Psoas muscle (tissue), 8 donors: ENCODE results near the gene PTPN22. TPM values are rescaled to one million over a fixed set of nuclear protein-coding genes. Genes with fewer than 3 reads are reported as not detected.
"Not testable (repeated sequence)": the region's sequence is repeated elsewhere in the genome, so short reads cannot be mapped to it uniquely, and the experiment has no call there.

Experiments used
- ATAC-seq, 4 donors: fragments of 200-7000 bp; cut with Tn5 transposase; one replicate each; pipeline ENCODE4 v1.9.1; 2020; ENCODE audit warnings: moderate library complexity in 3 of 4, mild to moderate bottlenecking in 2 of 4
- DNase-seq, 2 donors: peaks; one replicate each; pipeline ENCODE4 v3.0.0-alpha.2; 2020
- H3K27ac ChIP-seq: fragments of 200-600 bp; one replicate; pipeline ENCODE4 v1.8.0; 2022
- H3K27me3 ChIP-seq, 3 donors: fragments of 200-600 bp in 1 of 3; one replicate each; pipeline versions ENCODE4 v1.6.1 to v1.8.0; 2013 to 2022; ENCODE audit warnings: low read length in 2 of 3, mild to moderate bottlenecking in 2 of 3, moderate library complexity in 1 of 3; ENCODE audit not compliant: insufficient read depth in 3 of 3
- H3K36me3 ChIP-seq, 2 donors: fragments of 200-600 bp in 1 of 2; one replicate each; pipeline versions ENCODE4 v1.6.1 to v1.8.0; 2013 to 2022; ENCODE audit warnings: low read depth in 1 of 2, mild to moderate bottlenecking in 1 of 2, moderate library complexity in 1 of 2; ENCODE audit not compliant: insufficient read depth in 1 of 2
- H3K4me1 ChIP-seq: fragments of 200-600 bp; one replicate; pipeline ENCODE4 v1.8.0; 2022
- H3K4me3 ChIP-seq: fragments of 200-600 bp; one replicate; pipeline ENCODE4 v1.8.0; 2022; ENCODE audit warnings: mild to moderate bottlenecking
- H3K9me3 ChIP-seq: fragments of 200-600 bp; one replicate; pipeline ENCODE4 v1.8.0; 2022
- WGBS, 3 donors: extraction: QIAGEN DNeasy Blood & Tissue Kit; methylation state at CpG; one replicate each; pipeline versions ENCODE4 v1.1.6 to v1.1.7; 2013; 5-methylcytosine and 5-hydroxymethylcytosine counted together
- intact Hi-C, 2 donors: fragments of 100-400 bp; cut with DNase I; formaldehyde crosslinking; loops; one replicate each; pipeline versions ENCODE4 v1.11.0 to v1.14.2; 2022
- polyA plus RNA-seq, 3 donors: library from polyadenylated mRNA; stranded (reverse); fragments of 200-250 nt; gene quantifications; one replicate each; pipeline ENCODE4 v1.2.3, GENCODE V29; 2013
- total RNA-seq, 4 donors: library from RNA; stranded (reverse); fragmentation: NEBNext Ultra II Directional in 2 of 4; extraction: Animal tissue kit (Norgen Biotek cat#: 25700) in 2 of 4; gene quantifications; one replicate each; pipeline versions ENCODE4 v1.2.1 to v1.2.4, GENCODE V29; 2021 to 2023
- TF ChIP-seq, protein P1 (sequence below): fragments of 200-600 bp; IDR thresholded peaks from one replicate; pipeline ENCODE4 v1.8.0; 2022; ENCODE audit warnings: antibody characterized with exemption
- donor health status: healthy with polysubstance abuse.
- donor health status: DM: no; HTN: no; CAD: no; lungs with moderate emphysema.
- donor health status: Bipolar disorder and iron deficiency.
- donor health status: healthy.
- donor health status: DM: yes; HTN: yes; CAD: no.
- donor health status: DM: no; HTN: no; CAD: no.
- donor health status: DM: no; HTN: no; CAD: no.
- donor health status: DM: yes; HTN: yes; CAD: no.

Gene PTPN22
- total and polyA plus RNA-seq, 7 donors: 0.10 to 0.71 (median 0.39) TPM

GRCh38 chr1:113857776-113858175 lies 13.7 kb downstream of the PTPN22 start:
- Histone ChIP-seq H3K4me3 (no peak overlapping the region), H3K36me3 (no peaks in the 10 kb centered on the region), H3K27ac (no peak overlapping the region), H3K4me1 (no peaks in the 10 kb centered on the region), H3K27me3 (no peaks in the 10 kb centered on the region), H3K9me3 (no peaks in the 10 kb centered on the region)
- TF ChIP-seq, protein P1, sequence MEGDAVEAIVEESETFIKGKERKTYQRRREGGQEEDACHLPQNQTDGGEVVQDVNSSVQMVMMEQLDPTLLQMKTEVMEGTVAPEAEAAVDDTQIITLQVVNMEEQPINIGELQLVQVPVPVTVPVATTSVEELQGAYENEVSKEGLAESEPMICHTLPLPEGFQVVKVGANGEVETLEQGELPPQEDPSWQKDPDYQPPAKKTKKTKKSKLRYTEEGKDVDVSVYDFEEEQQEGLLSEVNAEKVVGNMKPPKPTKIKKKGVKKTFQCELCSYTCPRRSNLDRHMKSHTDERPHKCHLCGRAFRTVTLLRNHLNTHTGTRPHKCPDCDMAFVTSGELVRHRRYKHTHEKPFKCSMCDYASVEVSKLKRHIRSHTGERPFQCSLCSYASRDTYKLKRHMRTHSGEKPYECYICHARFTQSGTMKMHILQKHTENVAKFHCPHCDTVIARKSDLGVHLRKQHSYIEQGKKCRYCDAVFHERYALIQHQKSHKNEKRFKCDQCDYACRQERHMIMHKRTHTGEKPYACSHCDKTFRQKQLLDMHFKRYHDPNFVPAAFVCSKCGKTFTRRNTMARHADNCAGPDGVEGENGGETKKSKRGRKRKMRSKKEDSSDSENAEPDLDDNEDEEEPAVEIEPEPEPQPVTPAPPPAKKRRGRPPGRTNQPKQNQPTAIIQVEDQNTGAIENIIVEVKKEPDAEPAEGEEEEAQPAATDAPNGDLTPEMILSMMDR: no peak
- intact Hi-C loops: no loop called here
- DNase-seq (no peak), ATAC-seq (no peak)
- 76 to 85% (median 80%) methylated on average over 3 of the region's 3 CpGs for WGBS, 3 donors

DNA sequence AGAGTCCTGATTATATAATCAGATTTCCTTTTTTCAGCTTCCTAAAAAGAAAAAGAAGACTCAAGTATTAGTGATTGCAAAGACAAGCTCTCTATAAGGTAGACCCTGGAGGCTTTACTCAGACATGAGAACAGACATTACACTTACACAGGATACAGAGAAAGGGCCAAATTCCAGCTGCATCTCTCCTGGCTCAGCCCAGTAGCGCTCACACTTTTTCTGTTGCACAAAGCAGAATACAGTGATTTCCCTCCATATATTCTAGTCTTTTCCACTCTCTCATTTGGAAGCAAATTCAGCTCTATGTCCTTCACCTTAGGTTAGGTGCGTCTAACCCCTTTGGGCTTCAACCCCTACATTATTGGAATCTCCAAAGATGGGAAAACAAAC lies 15.1 kb downstream of the PTPN22 start:
- Histone ChIP-seq H3K27me3 (no peaks in the 10 kb centered on the region), H3K27ac (no peak overlapping the region), H3K36me3 (no peaks in the 10 kb centered on the region), H3K4me3 (no peak overlapping the region), H3K4me1 (no peaks in the 10 kb centered on the region), H3K9me3 (no peaks in the 10 kb centered on the region)
- intact Hi-C loops: no loop called here
- no peak for DNase-seq
- 87 to 89% (median 88%) methylated on average over 2 of the region's 2 CpGs for WGBS, 3 donors
- no peak for ATAC-seq
- TF ChIP-seq, protein P1: no peak

GRCh38 chr1:113855630-113856400 lies 15.7 kb downstream of the PTPN22 start:
- no peak overlapping the region for H3K4me3 ChIP-seq
- no peak overlapping the region for H3K27ac ChIP-seq
- intact Hi-C loops: no loop called here
- no peak for ATAC-seq
- no peaks in the 10 kb centered on the region for H3K4me1 ChIP-seq
- TF ChIP-seq, protein P1: no peak
- no peaks in the 10 kb centered on the region for H3K36me3 ChIP-seq
- no peak for DNase-seq
- WGBS, 3 donors: 88 to 94% (median 94%) methylated on average over 4 of the region's 4 CpGs
- H3K27me3 ChIP-seq: no peaks in the 10 kb centered on the region
- no peaks in the 10 kb centered on the region for H3K9me3 ChIP-seq

GRCh38 chr1:113854234-113854633 lies 17.3 kb downstream of the PTPN22 start:
- DNase-seq: no peak
- no peaks in the 10 kb centered on the region for H3K9me3 ChIP-seq
- no peak for ATAC-seq
- WGBS, 3 donors: 49 to 100% (median 54%) methylated on average over 1 of the region's 1 CpG
- intact Hi-C loops: no loop called here
- H3K4me3 ChIP-seq: no peak overlapping the region
- no peak overlapping the region for H3K27ac ChIP-seq
- TF ChIP-seq, protein P1: no peak
- no peaks in the 10 kb centered on the region for H3K4me1 ChIP-seq
- no peaks in the 10 kb centered on the region for H3K36me3 ChIP-seq
- no peaks in the 10 kb centered on the region for H3K27me3 ChIP-seq

DNA sequence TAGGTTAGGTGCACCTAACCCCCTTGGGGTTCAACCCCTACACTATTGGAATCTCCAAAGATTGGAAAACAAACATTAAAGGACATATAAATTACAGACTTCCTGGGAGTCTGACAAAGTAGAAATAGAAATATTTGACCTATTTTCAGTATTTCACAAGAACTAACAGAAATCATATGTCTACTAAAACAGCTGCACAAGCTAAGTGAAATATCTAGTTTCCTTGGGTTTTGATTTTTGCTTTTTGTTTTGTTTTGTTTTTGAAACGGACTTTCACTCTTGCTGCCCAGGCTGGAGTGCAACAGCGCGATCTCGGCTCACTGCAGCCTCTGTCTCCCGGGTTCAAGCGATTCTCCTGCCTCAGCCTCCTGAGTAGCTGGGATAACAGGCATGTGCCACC lies 18.8 kb downstream of the PTPN22 start:
- ATAC-seq, H3K27ac ChIP-seq, H3K27me3 ChIP-seq, DNase-seq, H3K4me1 ChIP-seq, H3K4me3 ChIP-seq, H3K36me3 ChIP-seq, intact Hi-C loops, H3K9me3 ChIP-seq: not testable (repeated sequence)
- 82 to 95% (median 91%) methylated on average over 6 of the region's 6 CpGs for WGBS, 3 donors
